C1 segment of cervical spinal cord (tissue), 14 donors: ENCODE results near the gene COL20A1.

Source experiments
- DNase-seq, 14 donors: peaks; one replicate each; lab custom pipeline; 2025; lab: John Stamatoyannopoulos, UW

Gene COL20A1

GRCh38 chr20:63292904-63293303 is at the start of gene COL20A1:
COL20A1 (plus strand) TSS chr20:63293186; CDS start chr20:63295108, 1,922 bp downstream.
- DNase-seq: no peak

GRCh38 chr20:63243604-63244247 is 49.3 kb upstream of the COL20A1 start:
- DNase-seq: no peak

DNA sequence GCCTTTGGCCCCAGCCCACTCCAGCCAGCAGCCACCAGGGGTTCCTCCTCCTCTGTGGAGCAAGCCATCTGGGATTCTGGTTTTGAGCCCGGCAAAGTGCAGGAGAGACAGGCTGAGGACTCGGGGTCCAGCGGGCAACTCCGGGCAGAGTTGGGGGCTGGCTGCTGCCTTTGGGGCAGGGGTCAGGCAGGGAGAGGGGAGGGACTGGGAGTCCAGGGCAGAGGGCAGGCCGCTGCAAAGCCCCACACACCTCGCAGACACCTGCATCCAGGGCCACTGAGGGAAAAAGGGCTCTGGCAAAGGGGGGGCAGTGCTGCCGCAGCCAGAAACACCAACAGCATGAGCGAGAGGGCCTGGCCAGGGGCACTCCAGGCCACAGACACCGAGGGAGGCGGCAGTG is 48.5 kb upstream of the COL20A1 start:
- no peak for DNase-seq

DNA sequence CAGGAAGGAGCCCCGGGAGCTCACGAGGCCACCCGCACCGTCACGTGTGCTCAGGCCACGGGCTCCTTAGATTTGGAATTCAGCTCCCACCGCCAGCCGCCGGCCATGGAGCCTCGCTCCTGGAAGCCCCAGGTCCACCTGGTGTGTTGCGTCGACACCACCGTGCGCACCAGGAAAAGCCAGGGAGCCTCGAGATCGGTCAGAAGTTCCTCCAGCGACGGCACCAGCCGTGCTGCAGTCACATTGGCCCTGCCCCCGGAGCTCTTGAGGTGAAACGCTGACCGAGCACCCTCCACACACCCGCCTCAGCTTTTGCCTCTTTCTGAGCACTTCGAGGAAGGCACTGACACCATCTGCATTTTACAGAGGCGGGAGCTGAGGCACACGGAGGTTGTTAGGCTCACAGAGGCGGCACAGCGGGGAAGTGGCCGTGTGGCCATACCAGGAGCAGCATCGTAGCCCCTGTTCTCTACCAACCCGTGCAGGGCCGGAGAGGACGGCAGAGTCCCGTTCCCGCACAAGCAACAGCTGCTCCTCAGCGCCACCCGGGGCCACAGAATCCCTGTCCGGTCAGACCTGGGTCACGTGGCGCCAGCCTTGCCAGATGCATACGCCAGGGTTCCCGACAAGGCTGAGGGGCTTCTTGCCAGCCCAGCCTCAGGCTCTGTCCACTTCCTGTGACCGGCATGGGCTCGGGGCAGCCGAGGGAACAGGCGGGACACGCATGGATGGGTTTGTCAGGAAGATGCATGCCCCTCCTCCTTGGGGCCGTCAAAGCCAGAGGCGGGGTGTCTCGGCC is 46.3 kb upstream of the COL20A1 start:
- peak in 5 of 14 donors; percentile 19 to 45 (median 38) for DNase-seq

- DNase-seq: no peak
Observed at GRCh38 chr20:63247671-63248228, 45.2 kb upstream of the COL20A1 start.

- no peak for DNase-seq
Observed at GRCh38 chr20:63248835-63249591, 44.0 kb upstream of the COL20A1 start.

DNA sequence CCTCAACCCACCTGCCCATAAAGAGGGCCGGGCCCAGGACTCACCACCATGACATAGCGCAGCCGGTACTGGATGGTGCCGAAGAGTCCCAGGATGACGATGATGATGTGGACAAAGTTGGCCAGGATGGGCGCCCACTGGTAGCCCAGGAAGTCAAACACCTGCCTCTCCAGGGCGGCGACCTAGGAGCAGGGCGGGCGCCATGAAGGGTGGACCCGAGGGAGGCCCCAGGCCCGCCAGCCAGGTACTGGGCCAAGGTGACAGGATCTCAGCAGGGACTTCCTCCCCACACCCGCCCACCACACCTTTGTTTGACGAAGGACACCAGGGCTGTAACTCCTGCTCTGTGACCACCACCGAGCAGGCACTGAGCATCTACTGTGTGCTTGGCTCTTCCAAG is 43.1 kb upstream of the COL20A1 start:
- no peak for DNase-seq

DNA sequence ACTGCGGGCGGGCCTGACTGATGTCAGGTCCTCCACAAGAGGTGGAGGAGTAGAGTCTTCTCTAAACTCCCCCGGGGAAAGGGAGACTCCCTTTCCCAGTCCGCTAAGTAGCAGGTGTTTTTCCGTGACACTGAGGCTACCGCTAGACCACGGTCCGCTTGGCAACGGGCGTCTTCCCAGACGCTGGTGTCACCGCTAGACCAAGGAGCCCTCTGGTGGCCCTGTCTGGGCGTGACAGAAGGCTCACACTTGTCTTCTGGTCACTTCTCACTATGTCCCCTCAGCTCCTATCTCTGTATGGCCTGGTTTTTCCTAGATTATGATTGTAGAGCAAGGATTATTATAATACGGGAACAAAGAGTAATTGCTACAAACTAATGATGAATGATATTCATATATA is 41.6 kb upstream of the COL20A1 start:
- peak in 2 of 14 donors; percentile 24 to 43 for DNase-seq

DNA sequence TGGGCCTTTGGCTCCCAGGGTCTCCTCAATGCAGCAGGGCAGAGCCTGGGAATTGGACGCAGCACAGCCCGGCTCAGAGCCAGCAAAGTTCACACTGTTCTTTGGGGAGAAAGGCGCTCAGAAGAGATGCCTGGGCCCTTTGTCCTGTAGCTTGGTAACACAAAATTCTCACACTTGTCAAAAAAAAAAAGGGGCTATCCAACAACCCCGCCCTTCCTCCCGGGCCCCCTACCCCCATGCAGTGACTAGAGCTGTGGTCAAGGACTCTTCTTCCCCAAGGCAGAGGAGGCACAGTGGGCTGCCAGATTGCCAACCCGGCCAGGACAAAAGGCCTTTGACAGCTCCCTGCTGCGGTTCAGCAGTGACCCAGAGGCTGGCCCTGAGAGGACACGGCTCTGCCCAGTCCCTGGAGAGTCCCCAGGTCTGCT is 40.7 kb upstream of the COL20A1 start:
- peak in 10 of 14 donors; percentile 31 to 78 (median 54) for DNase-seq

GRCh38 chr20:63253065-63253437 is 39.9 kb upstream of the COL20A1 start:
- no peak for DNase-seq

GRCh38 chr20:63253438-63254231 is 39.4 kb upstream of the COL20A1 start:
- DNase-seq: peak in 6 of 14 donors; percentile 13 to 57 (median 18)

- DNase-seq: no peak
Observed at GRCh38 chr20:63254232-63254605, 38.8 kb upstream of the COL20A1 start, which contains the start of gene NKAIN4. NKAIN4 (minus strand) TSS chr20:63254463; CDS start chr20:63254450, 13 bp downstream.

- no peak for DNase-seq
Observed at GRCh38 chr20:63254606-63255384, 38.2 kb upstream of the COL20A1 start.

GRCh38 chr20:63255931-63256704 is 36.9 kb upstream of the COL20A1 start:
- no peak for DNase-seq

DNA sequence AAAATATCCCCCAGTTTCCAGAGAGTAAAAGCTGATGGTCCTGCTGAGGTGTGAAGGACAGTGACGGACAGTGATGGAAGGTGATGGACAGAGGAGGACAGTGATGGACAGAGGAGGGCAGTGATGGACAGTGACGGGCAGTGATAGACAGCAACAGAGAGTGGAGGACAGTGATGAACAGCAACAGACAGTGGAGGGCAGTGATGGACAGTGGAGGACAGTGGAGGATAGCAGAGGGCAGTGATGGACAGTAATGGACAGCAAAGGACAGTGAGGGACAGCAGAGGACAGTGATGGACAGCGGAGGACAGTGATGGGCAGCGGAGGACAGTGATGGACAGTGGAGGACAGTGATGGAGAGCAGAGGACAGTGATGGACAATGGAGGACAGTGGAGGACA is 36.0 kb upstream of the COL20A1 start:
- DNase-seq: no peak

DNA sequence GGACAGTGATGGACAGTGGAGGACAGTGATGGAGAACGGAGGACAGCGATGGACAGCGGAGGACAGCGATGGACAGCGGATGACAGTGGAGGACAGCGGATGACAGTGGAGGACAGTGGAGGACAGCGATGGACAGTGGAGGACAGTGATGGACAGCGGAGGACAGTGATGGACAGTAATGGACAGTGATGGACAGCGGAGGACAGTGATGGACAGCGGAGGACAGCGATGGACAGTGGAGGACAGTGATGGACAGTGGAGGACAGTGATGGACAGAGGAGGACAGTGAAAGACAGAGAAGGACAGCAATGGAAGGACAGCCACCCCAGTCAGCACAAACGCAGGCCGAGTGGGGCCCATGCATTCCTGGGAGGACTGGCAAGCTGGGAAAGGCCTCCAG is 35.4 kb upstream of the COL20A1 start:
- DNase-seq: no peak

DNA sequence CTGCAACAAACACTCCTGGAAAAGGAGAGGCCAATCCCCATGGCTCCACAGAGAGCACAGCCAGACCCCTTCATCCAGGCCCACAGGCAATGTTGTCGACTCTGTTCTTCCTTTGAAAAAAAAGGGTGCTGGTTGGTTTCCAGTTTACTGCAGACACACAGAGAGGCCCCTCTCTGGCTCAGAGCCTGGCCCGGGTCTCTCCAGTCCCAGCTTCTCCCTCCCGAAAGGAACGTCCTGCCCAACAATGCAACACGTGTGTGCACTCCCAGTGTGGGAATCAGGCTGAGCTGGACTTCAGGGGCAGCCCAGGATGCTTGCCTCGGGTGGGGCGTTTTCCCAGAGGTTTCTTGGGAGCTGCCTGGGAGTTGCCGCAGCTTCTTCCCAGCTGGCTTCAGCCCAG is 34.2 kb upstream of the COL20A1 start:
- no peak for DNase-seq

DNA sequence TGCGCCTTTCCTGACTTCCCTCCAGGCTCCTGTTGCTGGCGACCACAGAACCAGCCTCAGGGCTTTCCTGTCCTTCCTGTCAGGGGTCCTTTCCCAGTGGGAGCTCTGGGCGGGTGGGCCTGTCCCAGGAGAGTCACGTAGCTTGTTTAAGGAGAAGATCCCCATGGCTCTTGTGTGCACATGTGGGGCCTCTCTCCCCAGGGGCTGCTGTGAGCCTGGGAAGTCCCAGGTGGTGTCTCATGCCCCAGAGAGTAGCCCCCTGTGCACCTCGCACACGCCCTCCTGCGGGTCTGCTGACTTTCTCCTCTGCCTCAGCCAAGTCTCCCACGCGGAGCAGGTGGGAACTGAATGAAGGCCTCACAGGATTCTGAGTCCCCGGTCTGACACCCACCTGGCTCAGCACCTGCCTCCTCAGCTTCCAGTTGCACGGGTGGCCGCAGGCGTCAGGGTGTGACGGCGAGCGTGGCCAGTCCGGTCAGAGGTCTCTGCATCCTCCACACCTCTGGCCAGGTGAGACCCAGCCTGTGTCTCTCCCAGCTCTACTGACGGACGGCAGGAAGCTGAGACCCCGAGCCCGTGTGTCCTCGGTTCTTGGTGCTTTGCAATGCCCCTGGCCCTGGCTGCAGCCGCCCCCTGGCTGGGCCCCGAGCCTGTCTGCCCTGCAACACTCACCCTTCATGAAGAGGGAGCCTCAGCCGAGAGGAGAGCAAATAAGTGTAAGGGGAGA is 33.1 kb upstream of the COL20A1 start:
- DNase-seq: no peak

GRCh38 chr20:63260521-63260920 is 32.5 kb upstream of the COL20A1 start:
- no peak for DNase-seq
